SU-DHL-6 (cell line): ENCODE results near the gene SLC12A8.

Experiments
- CTCF ChIP-seq: fragments of 200-600 bp; sonication (generic); IDR thresholded peaks from one replicate; pipeline ENCODE4 v1.5.1; 2017; ENCODE audit warnings: antibody characterized with exemption, mild to moderate bottlenecking, low read length, moderate library complexity; ENCODE audit not compliant: insufficient read depth, poor library complexity, severe bottlenecking
- EZH2phosphoT487 ChIP-seq: fragments of 200-600 bp; sonication (generic), shearing (Covaris generic); conservative IDR thresholded peaks from 2 replicates; pipeline ENCODE4 v1.6.1; 2018; ENCODE audit warnings: mild to moderate bottlenecking, antibody characterized with exemption, low read length, moderate library complexity, mixed read lengths

GRCh38 chr3:125058529-125058928, 154.0 kb downstream of the SLC12A8 start:
- TF ChIP-seq CTCF (no peak), EZH2phosphoT487 (no peak)
